Islet precursor cell (in vitro differentiated cells): ENCODE data around the gene PPP3R2.
A peak's percentile ranks its signal among the peaks of the same experiment; 100 is the strongest.
"Not testable (repeated sequence)": the region's sequence is repeated elsewhere in the genome, so short reads cannot be mapped to it uniquely, and the experiment has no call there.

Source experiments
- DNase-seq: peaks from one replicate; pipeline ENCODE4 v3.0.0-alpha.2; 2018

PPP3R2 gene, protein sequence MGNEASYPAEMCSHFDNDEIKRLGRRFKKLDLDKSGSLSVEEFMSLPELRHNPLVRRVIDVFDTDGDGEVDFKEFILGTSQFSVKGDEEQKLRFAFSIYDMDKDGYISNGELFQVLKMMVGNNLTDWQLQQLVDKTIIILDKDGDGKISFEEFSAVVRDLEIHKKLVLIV

DNA sequence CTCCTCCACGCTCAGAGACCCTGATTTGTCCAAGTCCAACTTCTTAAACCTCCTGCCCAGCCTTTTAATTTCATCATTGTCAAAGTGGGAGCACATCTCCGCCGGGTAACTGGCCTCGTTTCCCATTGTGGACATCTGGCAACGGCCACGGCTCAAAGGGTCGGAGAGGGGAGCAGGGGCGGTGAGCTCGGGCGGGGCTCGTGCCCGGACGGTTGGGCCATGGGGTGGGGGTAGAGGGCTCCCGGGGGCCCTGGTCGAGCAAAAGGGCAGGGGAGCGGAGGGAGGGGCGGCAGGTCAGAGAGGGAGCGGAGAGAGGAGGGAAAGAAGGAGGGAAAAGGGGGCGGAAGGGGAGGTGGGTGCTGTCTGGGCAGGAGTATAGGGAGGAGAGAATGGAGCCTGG lies at the start of gene PPP3R2:
TSS of gene PPP3R2 (minus strand) at position 174 of the 400 bp plus-strand sequence. CDS start at position 126, 48 bp downstream.
- no peak for DNase-seq

DNA sequence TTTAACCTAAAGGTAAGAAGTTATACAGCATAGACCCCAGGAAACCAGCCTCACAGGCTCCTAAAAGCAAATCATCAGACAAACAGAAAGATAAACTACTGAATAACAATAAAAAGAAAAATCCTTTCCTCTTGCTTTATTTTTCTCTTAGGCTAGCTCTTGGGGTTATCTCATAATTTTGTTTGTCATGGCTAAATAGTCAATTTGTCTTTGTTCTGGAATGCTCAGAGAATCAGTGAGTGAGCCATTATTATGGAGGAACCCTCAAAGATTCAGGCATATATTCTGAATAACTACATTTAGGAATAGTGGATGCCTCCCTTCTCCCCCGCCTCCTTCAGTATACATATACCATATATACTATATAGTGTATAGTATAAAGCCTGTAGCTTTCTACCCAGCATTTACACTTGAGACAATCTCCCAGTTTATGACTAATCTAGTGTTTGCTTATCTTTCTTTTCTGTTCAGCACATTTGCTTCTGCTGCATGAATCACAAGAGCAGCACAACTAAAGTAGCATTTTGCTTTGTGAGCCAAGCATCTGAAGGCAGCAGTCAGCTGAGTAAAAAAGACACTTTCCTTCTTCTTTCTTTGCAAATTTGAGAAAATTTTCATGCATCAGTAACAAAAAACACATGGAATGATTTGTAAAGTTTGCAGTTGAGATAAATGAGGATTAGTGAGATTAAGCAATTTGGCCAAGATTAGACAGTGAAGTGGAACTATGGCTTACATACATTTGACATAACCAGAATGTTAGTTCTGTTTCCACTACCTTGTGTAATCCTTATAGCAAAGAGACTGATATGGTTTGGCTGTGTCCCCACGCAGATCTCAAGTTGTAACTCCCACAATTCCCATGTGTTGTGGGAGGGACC lies 45.3 kb upstream of the PPP3R2 start:
- no peak for DNase-seq

GRCh38 chr9:101639311-101639710 lies 44.5 kb upstream of the PPP3R2 start:
- no peak for DNase-seq

DNA sequence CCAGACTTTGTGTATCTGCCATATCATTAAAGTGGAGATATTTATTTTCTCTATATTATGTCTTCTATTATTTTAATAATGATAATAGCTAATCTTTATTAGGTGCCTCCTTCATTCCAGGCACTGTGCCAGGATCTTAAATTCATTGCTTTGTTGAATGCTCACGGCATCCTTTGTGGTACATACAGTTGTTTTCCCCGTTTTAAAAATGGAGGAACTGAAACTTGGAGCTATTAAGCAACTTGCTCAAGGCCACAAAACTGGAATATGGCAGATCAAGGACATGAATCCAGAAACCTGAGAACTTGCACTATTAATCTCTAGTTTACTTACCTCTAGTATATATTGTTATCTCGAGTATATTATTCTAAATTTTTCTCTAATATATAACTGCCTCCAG lies 41.5 kb upstream of the PPP3R2 start:
- DNase-seq: no peak

DNA sequence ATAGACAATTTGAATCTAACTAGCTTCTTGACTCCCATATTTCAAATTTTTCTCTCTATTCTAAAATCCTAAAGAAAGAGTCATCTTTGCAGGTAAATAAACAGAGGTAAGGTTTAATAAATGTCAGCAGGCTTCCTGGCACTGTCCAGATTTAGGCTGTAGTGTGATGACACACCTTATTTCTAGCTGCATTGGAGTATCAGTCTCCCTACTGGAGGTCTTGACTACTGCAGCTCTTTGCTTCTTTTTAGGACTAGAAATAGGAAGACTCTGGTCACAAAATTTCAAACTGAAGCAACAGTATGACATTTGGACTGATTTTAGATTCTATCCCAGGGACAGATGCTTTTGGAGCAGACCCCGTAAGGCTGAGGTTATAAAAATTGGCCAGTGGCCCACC lies 40.7 kb upstream of the PPP3R2 start:
- DNase-seq: no peak

DNA sequence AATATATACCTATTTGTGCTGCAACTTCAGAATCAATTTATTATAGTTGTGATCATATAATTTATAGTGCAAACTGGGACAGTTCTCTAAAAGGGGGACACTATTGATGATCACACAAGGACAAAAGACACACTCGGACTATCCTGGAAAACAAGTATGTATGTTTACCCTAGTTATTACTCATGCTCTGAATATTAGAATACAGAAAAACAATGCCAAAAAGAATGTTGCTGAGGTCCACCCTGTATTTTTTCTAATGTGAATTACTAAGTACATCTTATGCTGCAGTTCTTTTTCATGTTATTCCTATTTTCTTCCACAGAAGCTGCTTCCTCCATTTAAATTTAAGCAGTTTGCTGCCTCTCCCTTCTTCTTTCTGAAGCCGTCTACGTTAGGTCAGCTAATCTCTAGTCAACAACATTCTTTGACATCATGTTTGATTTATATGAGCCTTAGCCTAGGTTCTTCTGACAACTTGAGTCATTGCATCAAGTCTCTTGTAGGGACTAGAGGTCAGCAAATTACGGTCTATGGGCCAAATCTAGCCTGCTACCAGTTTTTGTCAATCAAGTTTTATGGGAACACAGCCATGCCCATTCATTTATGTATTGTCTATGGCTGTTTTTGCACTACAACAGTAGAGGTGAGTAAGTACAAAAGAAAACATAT lies 40.1 kb upstream of the PPP3R2 start:
- no peak for DNase-seq

GRCh38 chr9:101632611-101633010 lies 37.8 kb upstream of the PPP3R2 start:
- no peak for DNase-seq

DNA sequence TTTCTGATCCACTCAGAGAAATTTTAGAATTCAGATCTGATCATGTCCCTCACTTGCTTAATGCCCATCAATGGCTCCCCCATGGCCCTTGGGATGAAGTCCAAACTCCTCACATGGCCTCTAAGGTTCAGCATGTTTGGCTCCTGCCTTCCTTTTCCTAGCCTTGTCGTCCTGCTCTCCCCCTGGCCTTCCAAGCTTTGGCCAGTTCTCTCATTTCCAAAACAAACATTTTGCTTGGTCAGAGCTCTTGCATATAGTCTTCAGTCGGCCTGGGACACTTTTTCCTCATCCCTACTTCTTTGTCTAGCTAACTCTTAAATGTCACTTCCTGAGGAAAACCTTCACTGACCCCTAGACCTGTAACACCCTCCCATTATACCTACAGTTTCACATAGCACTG lies 37.1 kb upstream of the PPP3R2 start:
- DNase-seq: no peak

- no peak for DNase-seq
Observed at GRCh38 chr9:101629636-101630035, 34.9 kb upstream of the PPP3R2 start.

- DNase-seq: no peak
Observed at GRCh38 chr9:101628173-101628572, 33.4 kb upstream of the PPP3R2 start.

- DNase-seq: no peak
Observed at GRCh38 chr9:101626295-101626694, 31.5 kb upstream of the PPP3R2 start.

- no peak for DNase-seq
Observed at GRCh38 chr9:101625876-101626275, 31.1 kb upstream of the PPP3R2 start.

- DNase-seq: no peak
Observed at GRCh38 chr9:101620452-101620851, 25.7 kb upstream of the PPP3R2 start.

GRCh38 chr9:101618698-101619097 lies 23.9 kb upstream of the PPP3R2 start:
- DNase-seq: no peak

- DNase-seq: no peak
Observed at GRCh38 chr9:101605547-101605946, 10.8 kb upstream of the PPP3R2 start.

DNA sequence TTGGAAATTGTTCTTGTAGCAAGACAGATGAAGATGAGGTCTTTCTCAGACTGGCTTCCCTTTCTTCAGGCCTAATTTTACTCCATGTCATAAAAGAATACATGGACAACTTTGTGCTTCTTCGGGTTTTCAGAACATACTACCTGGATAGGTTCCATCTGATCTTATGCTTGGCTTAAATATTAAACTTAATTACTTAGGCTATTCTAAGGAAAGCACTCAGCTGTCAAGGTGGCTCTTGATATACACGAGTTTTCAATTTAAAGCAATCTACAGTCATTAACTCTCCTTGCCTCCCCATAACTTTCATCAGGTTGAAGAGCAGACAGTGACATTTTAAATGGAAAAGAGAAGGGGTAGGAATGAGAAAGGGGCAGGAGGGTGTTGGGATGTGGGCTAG lies 9.5 kb upstream of the PPP3R2 start:
- no peak for DNase-seq

- DNase-seq: peak; percentile 66
Observed at GRCh38 chr9:101601904-101602765, 7.4 kb upstream of the PPP3R2 start.

- DNase-seq: no peak
Observed at GRCh38 chr9:101593345-101593744, 1.4 kb downstream of the PPP3R2 start.

DNA sequence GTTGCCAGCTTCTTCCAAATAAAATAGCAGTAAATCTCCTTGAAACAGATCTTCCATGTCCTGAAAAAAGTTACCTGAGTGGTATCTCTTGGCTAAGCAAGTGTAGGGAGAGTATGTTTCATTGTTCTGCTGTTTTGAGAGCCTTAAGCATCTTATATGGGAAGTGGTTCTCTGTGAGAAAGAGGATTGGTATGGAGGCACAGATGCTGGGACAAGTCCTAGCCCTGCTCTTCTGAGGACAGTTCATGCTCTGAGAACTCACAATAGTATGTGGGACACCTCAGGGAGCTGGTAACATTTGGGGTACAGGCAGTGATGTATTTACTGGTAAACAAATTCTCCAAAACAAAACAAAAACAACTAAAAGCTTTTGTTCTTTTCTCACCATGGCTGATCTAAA lies 2.0 kb downstream of the PPP3R2 start:
- DNase-seq: no peak

DNA sequence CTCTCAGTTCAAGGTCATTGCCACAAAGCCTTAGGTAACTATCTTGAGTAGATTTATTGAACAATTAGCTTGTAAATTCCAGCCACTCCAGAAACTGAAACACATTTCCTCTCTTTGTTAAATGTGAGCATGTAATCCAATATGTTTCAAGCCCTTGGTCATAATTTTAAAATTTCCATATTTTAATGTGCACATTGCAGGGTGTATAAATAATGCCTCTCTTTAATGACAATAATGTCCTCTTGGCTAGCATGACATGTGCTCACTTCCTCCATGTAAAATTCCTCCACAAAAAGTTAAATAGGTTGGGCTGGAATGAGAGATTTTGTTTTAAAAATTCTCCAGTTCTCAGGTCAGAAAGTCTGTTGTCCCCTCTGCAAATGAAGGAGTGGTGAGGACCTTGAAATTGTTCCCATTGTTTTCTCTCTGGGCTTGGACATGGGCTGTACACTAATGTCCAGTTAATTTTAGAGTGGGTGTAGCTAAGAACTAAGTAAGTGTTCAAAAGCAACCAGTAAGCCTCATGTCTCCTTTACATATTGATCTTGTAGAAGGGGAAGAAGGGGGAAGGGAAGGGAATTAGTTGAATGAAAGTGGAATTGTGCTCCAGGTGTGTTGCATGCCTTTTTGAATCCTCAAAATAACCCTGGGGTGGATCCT lies 2.9 kb downstream of the PPP3R2 start:
- no peak for DNase-seq

DNA sequence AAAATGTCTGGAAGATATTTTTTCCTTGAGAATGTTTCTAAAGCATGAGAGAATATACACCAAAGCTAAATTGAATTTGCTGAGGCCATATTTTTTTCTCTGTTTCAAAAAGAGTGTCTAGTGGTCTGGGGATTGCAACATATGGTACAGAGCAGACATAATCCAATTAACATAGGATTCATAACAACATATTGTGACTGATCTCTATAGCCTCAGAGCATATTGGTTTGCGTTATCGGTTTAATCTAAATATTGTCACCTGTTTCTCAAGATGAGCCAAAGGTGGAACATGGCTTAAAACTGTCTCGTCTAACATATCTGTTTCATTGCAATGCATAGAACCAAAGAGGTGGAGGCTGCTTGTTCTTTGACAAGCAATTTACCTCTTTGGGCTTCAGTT lies 3.9 kb downstream of the PPP3R2 start:
- no peak for DNase-seq

DNA sequence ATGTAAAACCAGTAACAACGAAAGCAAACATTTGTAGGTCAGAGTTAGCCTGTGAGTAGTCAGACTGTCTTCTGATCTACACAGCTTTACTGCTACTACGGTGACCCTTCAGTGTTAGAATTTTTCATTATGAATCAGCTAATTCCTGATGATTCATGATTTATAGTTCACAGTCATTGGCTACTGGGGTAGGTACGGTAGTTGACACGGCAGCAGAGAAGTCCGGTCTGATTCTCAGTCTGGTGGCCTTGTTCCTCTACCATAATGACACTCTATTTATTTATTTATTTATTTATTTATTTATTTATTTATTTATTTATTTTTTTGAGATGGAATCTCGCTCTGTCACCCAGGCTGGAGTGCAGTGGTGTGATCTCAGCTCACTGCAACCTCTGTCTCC lies 4.7 kb downstream of the PPP3R2 start:
- DNase-seq: not testable (repeated sequence)
